HG03571 (cell line): ENCODE data around the gene GORASP1.

Experiments used
- ATAC-seq: cut with Tn5 transposase; IDR thresholded peaks from one replicate; pipeline ENCODE4 v1.9.1; 2021; ENCODE audit not compliant: unreplicated experiment

The GORASP1 gene

DNA sequence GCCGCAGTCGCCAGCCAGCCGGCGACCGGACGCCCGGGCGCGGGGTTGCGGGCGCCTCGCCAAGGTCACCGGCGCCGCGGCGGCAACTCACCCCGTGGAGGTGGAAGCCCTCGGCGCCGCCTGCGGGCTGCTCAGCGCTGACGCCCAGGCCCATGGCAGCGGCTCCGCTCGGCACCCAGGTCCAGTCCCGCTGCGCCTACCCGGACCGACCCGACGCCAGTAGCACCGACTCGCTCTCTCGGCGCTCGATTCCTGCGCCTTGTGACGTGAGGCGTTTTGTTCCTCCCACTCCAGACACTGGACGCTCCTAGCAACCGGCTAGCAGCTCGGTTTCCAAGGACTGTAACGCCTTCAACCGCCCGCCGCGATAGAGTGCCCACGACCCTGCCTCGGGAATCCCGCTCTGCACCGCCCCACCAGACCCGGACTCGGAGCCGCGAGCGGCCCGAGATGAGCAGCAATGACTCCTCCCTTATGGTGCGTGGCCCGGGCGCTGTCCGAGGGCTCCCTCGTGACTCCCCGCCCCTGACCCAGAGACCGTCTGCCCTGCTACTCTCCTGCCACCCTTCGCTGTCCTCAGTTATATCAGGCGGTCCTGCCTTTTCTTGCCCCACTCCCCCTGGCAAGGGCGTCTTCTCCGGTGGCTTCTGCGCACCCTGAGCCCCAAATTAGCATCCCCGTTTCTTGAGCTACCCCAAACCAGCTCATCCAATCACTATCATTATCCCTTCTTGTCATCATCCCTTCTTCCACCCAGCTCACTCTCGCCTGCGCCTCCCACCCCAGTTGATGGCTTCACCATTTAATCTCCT lies at the start of gene GORASP1, which contains the start of gene TTC21A:
Gene GORASP1 (minus strand): TSS at position 240 of the 812 bp plus-strand sequence. CDS start 86 bp downstream, at position 154.
Gene TTC21A (plus strand): TSS at position 293 of the 812 bp plus-strand sequence. CDS start 158 bp downstream, at position 451.
- ATAC-seq: peak; percentile 52

DNA sequence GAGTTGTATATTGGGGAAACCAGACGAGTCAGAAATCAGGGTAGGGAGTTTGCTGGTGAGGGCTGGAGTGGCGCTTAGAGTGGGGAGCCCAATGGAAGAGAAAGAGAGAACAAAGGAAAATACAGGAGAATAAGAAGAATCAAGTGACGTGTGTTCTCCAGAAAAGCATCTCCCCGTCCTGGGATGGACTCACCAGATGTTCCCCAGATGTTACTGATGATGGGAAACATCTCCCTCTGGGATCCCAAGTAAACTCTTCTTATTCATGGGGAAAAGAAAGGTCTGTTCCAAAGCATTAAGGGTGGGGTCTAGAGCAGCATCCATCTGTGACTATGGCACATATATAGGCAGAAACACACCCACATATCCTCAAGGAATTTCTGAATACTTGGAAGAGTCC lies 49.0 kb upstream of the GORASP1 start:
- no peak for ATAC-seq

DNA sequence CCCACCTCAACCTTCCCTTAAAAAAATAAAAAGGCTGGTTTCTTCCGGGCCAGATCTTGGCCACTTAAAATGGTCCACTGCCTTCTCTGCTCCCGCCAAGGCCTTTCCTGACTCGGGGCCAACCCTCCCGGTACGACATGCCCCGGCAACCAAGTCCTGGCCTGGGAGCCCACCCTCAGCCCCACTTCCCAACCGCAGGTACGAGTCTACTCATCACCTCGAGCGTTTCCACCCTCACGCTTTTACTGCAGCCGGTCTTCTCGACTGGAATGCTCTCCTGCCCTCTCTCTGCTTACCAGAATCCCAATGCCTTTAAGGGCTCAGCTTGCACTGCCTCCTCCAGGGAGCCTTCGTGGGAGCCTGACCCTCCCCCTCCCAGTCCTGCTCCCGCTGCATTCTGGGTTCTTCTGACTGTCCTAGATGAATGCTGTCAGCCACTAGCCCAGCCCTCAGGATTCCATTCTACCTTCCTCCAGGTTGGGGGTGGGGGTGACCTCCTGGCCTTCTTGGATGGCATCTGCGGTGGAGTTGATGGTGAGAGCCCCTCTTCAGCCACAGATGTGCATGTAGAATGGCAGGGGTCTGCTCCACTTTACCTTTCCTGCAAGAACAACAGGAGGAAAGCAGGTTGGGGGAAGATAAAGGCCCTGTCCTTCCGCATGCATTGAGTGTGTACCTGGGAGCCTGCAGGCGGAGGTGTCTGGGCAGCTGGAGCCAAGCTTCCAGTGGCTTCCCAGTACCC lies 47.0 kb upstream of the GORASP1 start:
- ATAC-seq: no peak

DNA sequence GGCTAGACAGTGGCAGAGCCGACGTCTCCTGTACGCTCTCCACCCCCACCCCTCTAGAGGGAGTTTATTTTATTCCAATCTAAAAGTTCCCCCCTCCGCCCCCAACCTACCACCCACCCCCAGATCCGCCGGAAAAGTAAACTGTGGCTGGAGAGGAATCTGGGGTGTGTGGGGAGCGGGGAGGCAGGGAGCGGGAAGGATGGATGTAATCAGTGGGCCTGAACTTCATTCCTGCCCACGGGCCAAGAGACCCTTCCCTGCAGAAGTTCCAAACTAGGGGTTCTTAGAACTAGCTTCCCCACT lies 46.5 kb upstream of the GORASP1 start:
- no peak for ATAC-seq

DNA sequence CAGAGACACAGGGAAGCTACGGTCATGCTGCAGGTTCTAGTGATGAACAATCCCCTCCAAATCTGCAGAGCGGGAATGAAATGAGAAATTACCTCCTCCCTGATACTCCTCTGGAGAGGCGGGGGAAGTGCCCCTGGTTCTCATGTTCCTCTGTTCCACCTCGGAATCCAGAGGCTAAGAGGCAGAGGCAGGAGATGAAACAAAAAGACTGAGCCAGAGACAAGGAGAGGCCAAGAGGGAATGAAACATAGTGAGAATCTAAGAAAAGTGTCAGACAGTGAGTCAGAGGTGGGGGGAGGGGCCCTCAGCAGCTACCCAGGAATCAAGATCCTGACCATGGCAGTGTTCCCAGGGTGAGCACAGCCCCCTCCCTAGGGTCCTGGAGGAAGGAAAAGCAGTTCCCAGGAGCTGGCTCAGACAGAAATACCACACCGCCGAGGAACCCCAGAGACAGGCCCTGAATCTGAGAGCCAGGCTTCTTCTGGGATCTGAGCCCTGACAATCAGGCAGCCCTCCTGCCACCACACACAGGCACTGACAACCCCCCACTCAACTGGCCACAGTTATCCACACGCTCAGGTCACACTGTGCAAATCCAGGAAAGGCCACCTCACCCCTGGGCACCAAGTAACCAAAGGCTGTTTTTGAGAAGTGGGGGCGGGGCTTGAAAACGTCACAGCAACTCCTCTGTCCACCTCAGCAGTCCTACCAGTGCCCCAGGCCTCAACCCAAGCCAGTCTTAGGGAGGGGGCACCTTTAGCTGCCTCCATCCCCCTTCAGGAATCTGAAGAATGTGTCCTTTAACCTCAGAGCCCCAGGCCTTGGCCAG lies 43.6 kb upstream of the GORASP1 start:
- no peak for ATAC-seq

DNA sequence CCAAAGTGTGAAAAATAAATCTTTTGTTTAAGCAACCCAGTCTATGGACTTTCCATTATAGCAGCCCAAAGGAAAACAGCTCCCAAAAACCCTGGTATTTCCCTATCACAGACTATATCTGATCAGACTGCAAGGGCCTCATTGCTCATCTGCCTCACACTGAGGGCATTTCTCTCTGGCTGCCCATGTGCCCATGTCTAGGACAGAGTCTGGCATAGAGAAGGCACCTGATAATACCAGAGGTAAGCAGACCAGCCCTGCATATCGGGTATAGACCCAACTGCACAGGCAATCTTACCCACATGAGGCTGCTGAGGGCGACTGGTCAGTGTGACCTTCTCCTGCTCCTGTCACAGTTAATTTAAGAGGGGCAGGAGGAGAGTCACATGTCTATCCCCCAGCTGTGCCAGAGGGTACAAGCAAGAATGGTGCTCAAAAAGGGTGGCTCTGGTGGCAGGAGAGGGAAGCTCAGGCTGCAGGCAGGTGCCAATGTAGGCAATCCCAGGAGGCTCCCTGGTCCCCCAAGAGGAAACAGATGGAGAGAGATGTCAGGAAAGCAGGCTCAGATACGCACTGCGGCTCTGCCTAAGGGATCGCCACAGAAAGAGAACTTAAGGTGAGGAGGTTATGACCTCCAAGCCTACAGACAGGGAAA lies 42.8 kb upstream of the GORASP1 start:
- ATAC-seq: no peak

DNA sequence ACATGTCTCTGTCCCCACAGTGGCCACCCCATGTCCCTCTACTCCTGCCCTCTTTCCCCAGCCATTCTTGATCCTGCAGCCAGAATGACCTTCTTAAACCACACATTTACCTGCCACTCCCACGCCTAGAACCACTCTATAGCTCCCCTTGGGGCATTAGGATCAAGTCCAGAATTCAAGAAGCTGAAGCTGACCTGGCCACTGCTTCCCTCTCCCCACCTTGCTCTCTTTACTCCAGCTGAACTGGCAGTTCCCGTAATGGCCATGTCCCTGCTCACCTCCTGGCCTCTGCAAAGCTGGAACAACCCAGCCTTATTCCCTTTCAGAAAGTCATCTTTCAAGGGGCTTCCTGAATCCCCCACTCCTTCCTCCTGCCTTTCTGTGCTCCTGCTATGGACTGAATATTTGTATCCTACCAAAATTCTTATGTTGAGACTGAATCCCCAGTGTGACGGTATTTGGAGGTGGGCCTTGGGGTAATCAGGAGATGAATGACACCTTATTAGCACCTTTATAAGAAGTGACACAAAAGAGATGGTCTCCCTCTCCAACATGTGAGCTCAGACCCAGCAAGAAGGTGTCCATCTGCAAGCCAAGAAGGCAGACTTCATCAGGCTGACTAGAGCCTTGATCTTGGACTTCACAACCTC lies 42.2 kb upstream of the GORASP1 start:
- no peak for ATAC-seq

DNA sequence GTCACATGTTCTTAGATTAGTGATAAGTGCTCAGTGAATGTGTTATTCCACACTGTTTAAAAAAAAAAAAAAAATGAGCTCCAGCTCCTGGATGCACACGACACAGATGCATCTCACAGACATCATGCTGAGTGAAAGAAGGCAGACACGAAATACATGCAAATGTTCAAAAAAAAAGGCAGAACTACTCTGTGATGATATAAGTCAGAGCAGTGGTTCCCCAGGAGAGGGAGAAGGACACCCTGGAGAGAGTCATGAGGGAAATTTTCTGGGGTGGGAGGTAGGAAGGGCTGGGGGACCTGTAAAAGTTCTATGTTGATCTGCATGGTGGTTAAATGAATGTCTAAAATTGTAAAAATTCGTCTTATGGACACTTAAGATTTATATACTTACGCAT lies 41.6 kb upstream of the GORASP1 start:
- ATAC-seq: no peak

DNA sequence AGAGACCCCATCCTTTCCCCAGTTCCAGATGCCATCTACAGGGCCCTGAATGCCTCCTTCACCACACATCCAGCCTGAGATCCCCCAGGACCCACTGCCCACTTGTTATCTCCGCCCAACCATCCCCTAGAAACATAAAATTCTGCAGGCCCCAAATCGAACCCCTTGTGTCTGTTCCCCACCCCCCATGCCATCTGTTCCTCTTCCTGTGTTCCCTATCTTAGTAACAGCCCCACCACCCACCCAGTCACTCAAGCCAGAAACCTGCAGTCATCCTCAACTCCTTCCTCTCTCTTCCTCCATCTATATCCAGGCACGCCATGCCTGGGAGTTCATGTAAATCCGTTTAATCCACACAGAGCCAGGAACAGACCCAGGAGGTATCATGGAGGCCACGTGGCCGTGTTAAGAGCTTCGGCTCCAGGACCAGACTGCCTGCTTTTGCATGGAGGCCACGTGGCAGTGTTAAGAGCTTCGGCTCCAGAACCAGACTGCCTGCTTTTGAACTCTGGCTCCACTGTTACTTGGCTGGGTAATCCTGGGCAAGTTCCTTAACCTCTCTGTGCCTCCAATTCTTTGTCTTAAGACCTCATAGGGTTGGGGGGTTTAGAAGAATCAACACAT lies 41.1 kb upstream of the GORASP1 start:
- peak; percentile 1 for ATAC-seq

DNA sequence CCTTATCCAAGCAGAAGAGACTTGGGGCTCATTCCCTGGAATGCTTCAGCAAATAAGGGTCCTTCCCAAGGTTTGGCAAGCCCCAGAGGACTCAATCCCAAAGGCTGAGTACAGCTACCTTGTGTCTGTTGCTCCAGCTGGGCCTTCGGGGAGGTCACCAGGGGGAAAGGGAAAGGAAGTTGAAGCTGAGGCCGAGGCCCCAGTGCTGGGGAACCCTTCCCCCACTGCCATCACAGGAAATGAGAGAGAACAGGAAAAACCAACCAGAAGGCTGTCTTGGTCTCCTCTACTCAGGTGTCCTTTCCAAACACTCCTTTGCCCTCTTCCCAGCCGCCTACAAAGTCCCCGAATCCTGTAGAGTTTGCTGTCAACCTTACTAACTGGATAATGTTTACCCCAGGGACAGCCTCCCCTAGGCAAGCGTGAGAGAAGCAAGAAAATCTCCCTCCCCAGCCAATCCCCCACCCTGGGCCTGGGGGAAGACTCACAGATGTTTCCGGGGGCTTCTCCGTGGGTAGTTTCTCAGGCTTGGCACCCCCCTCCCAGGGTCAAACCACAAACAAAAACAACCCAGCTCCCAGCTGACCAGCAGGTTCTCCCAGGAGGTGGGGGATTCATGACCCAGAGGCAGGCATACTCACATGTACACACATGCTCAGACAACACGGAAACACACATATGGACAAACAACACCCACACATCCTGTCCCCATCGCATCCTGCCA lies 40.4 kb upstream of the GORASP1 start:
- ATAC-seq: peak; percentile 27

DNA sequence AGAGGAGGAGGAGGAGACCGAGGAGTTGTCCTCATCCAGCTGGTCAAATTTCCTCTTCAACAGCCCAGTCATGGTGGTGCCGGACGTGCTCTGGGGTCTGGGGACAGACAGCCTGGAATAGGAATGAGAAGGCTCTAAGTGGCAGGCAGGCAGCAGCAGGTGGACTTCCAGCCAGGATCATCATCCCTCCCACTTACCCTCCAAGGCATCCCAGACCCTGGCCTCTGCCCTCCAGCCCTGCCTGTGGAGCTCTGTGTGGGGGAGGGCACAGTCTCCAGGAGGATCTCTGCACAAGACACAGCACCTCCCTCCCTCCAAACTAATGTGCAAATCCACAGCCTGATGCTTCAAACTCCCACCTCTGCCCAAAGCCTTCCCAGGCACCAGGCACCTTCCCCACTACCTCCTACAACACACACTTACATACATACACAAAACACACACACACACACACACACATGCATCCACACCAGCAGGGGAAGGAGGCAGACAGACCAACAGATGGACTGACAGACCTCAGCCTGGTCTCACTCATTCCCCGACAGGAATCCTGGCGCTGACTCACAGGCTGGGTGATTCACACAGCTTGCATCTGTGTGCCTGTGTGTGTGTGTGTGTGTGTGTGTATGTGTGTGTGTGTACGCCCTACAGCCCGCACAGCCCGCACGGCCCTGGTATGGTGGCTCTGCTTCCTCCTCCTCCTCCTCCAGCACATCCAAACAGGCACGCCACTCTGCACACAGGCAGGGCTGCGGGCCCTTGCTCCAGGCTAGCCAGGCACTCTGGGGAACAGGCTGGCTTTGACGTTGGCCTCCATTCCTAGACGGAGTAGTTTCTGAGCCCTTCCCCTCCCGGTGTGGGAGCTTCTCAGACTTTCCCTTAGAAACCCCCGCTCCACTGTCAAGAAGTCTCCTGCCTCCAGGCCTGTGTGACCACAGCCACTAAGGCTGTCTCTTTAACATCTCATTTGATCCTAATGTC lies 39.5 kb upstream of the GORASP1 start:
- no peak for ATAC-seq

DNA sequence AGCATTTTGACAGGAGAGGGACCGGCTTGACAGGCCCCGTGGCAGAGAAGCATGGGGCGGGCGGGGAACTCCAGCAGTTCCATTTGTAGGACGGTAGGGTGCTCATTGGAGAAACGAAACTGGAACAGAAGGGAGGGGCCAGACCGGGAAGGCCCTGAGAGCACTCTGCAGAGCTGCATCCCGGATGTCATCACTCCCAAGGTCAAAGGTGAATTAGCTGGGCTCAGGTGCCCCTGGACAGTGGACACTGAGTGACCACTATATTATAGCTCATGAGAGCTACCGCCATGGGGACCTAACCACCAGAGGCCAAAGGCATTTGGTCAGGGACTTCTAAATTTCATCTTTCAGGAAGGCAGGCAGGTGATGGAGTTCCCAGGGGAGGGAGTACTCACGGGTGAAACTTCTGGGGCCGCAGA lies 38.7 kb upstream of the GORASP1 start:
- no peak for ATAC-seq

DNA sequence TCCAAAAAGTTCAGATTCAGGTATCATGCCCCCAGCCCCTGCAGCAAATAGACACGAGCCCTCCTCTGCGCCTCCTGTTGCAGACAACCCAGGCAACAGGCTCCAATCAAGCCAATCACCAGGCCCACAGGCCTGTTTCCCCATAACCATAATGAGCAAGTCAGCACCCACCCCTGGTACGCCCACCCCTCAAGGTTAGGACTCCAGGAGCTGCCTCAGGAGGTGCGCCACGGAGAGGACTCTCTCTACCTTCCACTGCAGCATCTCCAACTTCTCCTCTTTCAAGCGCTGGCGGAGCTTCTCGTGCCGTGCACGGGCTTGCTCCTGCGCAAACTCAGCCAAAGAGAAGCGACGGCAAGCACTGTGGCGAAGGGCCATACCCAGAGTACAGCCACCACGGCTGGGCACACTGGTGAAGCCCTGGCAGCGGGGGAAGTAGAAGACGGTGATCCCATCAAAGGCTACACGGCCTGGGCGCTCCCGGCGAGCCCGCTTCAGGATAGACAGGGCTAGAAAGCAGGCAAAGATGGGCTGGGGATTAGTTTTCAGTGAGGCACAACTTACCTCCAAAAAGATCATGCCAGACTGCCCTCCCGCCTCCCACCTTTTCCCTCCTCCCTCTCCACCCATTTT lies 37.4 kb upstream of the GORASP1 start:
- ATAC-seq: no peak

DNA sequence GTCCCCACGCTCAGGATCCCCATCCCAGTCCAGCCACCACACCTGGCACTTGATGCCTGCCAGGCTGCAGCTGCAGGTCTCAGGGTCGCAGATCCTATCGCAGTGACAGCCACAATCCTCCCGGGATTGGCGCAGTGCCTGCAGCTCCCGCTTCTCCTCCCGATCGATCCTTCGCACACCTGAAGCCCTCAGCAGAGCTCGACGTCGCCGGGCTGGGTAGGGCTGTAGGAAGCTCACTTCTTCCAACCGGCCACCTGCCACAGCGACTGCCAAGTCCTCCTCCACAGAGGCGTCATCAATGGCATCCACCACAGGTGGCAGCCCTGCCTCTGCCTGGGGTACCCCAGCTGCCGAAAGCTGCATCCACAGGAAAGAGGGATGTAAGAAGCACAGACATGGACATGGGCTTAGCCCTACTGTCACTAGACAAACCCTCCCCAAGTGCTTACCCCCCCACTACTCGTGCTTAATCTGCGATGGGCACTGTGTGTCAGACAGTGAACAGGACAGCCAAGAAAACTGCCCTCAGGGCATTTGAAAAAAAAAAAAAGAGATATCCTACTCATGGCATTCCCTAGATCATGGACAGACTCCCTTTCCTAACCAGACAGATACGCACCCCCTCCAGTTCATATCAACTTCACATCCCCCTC lies 36.8 kb upstream of the GORASP1 start:
- ATAC-seq: no peak

DNA sequence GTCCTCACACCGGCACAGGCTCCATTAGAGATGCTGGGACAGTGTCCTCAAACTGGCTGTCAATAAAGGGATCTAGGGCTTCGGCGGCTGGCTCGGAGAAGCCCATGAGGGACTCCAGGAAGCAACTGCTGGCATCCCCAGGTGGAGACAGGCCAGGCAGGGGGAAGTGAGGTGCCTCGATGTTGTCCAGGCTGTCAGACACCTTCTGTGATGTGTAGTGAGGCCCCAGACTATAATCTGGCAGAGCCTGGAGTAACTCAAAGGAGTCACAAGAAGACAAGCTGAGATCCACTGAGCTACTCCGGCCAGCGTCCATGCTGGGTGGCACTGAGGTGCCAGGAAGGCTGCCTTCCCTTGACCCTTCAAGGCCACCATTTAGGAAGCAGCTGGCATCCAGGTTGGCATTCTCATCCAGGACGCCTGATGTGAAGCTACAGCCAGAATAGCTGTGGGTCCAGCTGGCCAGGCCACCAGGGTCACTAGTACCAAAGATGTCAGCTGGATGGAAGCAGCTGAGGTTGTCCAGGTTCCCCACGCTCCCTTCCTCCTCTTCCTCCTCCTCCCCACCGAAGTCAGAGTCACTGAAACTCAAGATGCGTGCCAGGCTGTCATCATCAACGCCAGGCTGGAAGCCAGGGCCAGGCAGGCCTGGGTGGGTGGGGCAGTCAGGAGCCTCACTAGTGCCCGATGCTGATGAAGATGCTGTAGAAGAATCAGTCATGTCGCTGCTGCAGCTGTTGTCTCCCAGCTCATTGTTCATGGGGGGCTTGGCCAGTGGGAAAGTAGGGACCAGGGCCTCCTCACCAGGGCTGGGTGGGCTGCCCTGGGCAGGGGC lies 35.8 kb upstream of the GORASP1 start:
- ATAC-seq: no peak

DNA sequence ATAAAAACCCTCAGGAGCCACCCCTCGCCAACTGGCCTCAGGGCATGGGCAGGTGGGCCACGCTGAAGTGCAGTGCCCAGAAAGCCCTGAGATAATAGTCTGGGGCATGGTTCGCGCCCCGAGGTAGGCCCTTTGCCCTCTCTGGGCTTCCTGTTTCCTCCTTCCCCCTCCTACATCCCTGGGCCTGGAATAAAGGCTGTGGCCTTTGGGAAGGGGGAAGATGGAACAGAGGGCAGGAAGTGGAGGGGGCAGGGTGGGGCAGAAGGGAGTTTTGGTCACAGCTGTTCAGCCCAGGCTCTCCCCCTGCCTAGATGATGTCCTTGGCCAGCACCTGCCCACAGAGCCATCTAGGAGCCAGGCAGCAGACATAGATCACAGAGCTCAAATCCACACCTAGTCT lies 34.6 kb upstream of the GORASP1 start:
- no peak for ATAC-seq
